Spleen (tissue), 7 donors: ENCODE results near the gene FAM234B.

ENCODE experiments used
- CTCF ChIP-seq, 11 experiments: fragments of 200-600 bp in 7 of 11; fragments of 450-650 bp in 4 of 11; sonication (generic) in 4 of 11; IDR thresholded peaks in 8 of 11; conservative IDR thresholded peaks in 3 of 11; 1 replicate in 7 of 11; 2 replicates in 4 of 11; pipeline versions ENCODE4 v1.4.0 to v1.8.0; 2016 to 2021; ENCODE audit warnings: antibody characterized with exemption in 11 of 11, inconsistent platforms in 4 of 11, mild to moderate bottlenecking in 1 of 11
- POLR2A ChIP-seq, 3 donors: fragments of 450-650 bp; IDR thresholded peaks; one replicate each; pipeline ENCODE4 v1.5.1; 2017; ENCODE audit warnings: antibody characterized with exemption in 3 of 3, mild to moderate bottlenecking in 1 of 3
- POLR2AphosphoS5 ChIP-seq, 3 donors: sonication (generic); formaldehyde crosslinking; IDR thresholded peaks; one replicate each; pipeline ENCODE4 v1.5.1; 2017; ENCODE audit warnings: antibody characterized with exemption in 3 of 3
- donor health status: DM: no; HTN: no; CAD: no; lungs with moderate emphysema.
- donor health status: DM: no; HTN: no; CAD: no.
- donor health status: DM: no; HTN: no; CAD: no.

- TF ChIP-seq POLR2A (IDR thresholded peaks at IDR 0.05): no peak
- TF ChIP-seq CTCF (IDR thresholded peaks at IDR 0.05 in 8 of 11, conservative IDR thresholded peaks at IDR 0.05 in 3 of 11): no peak
- no peak for TF ChIP-seq POLR2AphosphoS5 (IDR thresholded peaks at IDR 0.05)
Measured at GRCh38 chr12:13097491-13098011, 53.4 kb downstream of the FAM234B start.
